K562 (cell line): ENCODE measurements around the gene BCR. TPM values are rescaled to one million over a fixed set of nuclear protein-coding genes. Genes with fewer than 3 reads are reported as not detected.

Experiments
- ATAC-seq: fragments of 200-7000 bp; cut with Tn5 transposase; 3 replicates; pipeline ENCODE4 v1.9.1; 2020; ENCODE audit warnings: moderate library complexity
- BruUV-seq: library from RNA; stranded (reverse); fragments of 400-500 nt; replicated peaks from 2 replicates; lab custom pipeline; 2021; lab: Mats Ljungman, UMichigan
- CTCF ChIA-PET: fragments of 300-600 bp; formaldehyde crosslinking; extraction: SDS; loops from one replicate; lab custom pipeline; 2021; ENCODE audit warnings: low intra/inter-chr PET ratio; lab: Yijun Ruan, JAX
- POLR2A ChIA-PET: fragments of 300-600, 350-650 bp; sonication (Branson Sonifier 250); formaldehyde crosslinking; extraction: SDS; loops from one replicate; lab custom pipeline; 2021; ENCODE audit warnings: antibody characterized with exemption, inconsistent platforms; lab: Yijun Ruan, JAX
- DNase-seq, 4 experiments: peaks; one replicate each; pipeline versions ENCODE4 v3.0.0 to v3.0.0-alpha.2; 2011 to 2018; ENCODE audit warnings: low spot score in 3 of 4, mixed read lengths in 3 of 4; ENCODE audit errors: extremely low read depth in 1 of 4
- FAIRE-seq: peaks from 2 replicates; lab custom pipeline; 2011; peaks lifted over from hg19 to GRCh38; lab: Jason Lieb, UNC
- H2AFZ ChIP-seq: 2 replicates; pipeline ENCODE4 v1.6.0; 2011; ENCODE audit warnings: low read depth, low read length, control low read depth, inconsistent platforms
- H3K27ac ChIP-seq: fragments of 200-600 bp; 3 replicates; pipeline ENCODE4 v1.8.0; 2011; ENCODE audit warnings: low read depth, mild to moderate bottlenecking, control low read depth, inconsistent platforms, low read length, moderate library complexity, mixed read lengths; ENCODE audit errors: extremely low read depth
- H3K27me3 ChIP-seq, 2 experiments: fragments of 300-600 bp in 1 of 2; 2 replicates in 1 of 2; 3 replicates in 1 of 2; pipeline versions ENCODE4 v1.6.0 to v1.8.0; 2011; ENCODE audit warnings: inconsistent platforms in 2 of 2, low read length in 2 of 2, mild to moderate bottlenecking in 1 of 2, mixed read lengths in 1 of 2, moderate library complexity in 1 of 2; ENCODE audit not compliant: control insufficient read depth in 2 of 2, insufficient read depth in 2 of 2
- H3K36me3 ChIP-seq: fragments of 300-600 bp; 3 replicates; pipeline ENCODE4 v1.8.0; 2011; ENCODE audit warnings: mild to moderate bottlenecking, low read length, inconsistent platforms; ENCODE audit not compliant: control insufficient read depth, insufficient read depth
- H3K4me1 ChIP-seq, 2 experiments: fragments of 200-600 bp in 1 of 2; replicated peaks in 1 of 2; 2 replicates in 1 of 2; 3 replicates in 1 of 2; pipeline versions ENCODE4 v1.5.1 to v1.8.0; 2011; ENCODE audit warnings: inconsistent platforms in 2 of 2, low read length in 2 of 2, mild to moderate bottlenecking in 1 of 2, mixed read lengths in 1 of 2, moderate library complexity in 1 of 2; ENCODE audit not compliant: control insufficient read depth in 2 of 2, insufficient read depth in 2 of 2
- H3K4me2 ChIP-seq: 2 replicates; pipeline ENCODE4 v1.6.1; 2011; ENCODE audit warnings: low read length, control low read depth, inconsistent platforms, mixed read lengths; ENCODE audit not compliant: insufficient read depth
- H3K4me3 ChIP-seq: fragments of 200-600 bp; sonication (generic), shearing (Covaris generic); 2 replicates; pipeline ENCODE4 v1.5.1; 2016; ENCODE audit warnings: control low read depth, inconsistent platforms
- H3K79me2 ChIP-seq: fragments of 200-600 bp; 3 replicates; pipeline ENCODE4 v1.8.0; 2011; ENCODE audit warnings: low read length, inconsistent platforms; ENCODE audit not compliant: control insufficient read depth, insufficient read depth
- H3K9ac ChIP-seq, 2 experiments: 2 replicates each; pipeline versions ENCODE4 v1.6.0 to v1.6.1; 2011; ENCODE audit warnings: low read depth in 2 of 2, low read length in 2 of 2, control low read depth in 1 of 2, inconsistent platforms in 1 of 2, mild to moderate bottlenecking in 1 of 2, mixed read lengths in 1 of 2; ENCODE audit not compliant: insufficient read depth in 1 of 2
- H3K9me1 ChIP-seq: one replicate; pipeline ENCODE4 v1.6.0; 2011; ENCODE audit warnings: inconsistent platforms, mild to moderate bottlenecking, low read length, moderate library complexity; ENCODE audit not compliant: control insufficient read depth, insufficient read depth
- H3K9me3 ChIP-seq: replicated peaks from 2 replicates; pipeline ENCODE4 v1.5.1; 2011; ENCODE audit warnings: low read depth, low read length, inconsistent platforms; ENCODE audit not compliant: control insufficient read depth, insufficient read depth
- H4K20me1 ChIP-seq: replicated peaks from 2 replicates; pipeline ENCODE4 v1.6.1; 2011; ENCODE audit warnings: low read length, inconsistent platforms, mixed read lengths; ENCODE audit not compliant: control insufficient read depth, insufficient read depth
- ELF4 ChIP-seq: fragments of 450-650 bp; formaldehyde crosslinking; IDR thresholded peaks from 2 replicates; pipeline ENCODE4 v1.4.0; 2022; ENCODE audit warnings: missing genetic modification characterization
- FOXA3 ChIP-seq, 2 experiments: fragments of 450-650 bp in 1 of 2; sonication (generic) in 1 of 2; formaldehyde crosslinking; IDR thresholded peaks in 1 of 2; conservative IDR thresholded peaks in 1 of 2; 2 replicates each; pipeline versions ENCODE4 v1.4.0 to v1.8.0; 2020 to 2022; ENCODE audit warnings: mild to moderate bottlenecking in 2 of 2, missing genetic modification reagents in 1 of 2
- HSF4 ChIP-seq: fragments of 250-450 bp; sonication (Bioruptor Pico); IDR thresholded peaks from 2 replicates; pipeline ENCODE4 v2.1.2; 2022; ENCODE audit warnings: mild to moderate bottlenecking, moderate library complexity, borderline replicate concordance
- POLR2AphosphoS2 ChIP-seq: IDR thresholded peaks from 2 replicates; pipeline ENCODE4 v1.6.1; 2012; ENCODE audit warnings: low read length, improper control_type of control experiment
- POLR2AphosphoS5 ChIP-seq: IDR thresholded peaks from 2 replicates; pipeline ENCODE4 v1.6.1; 2011; ENCODE audit warnings: mild to moderate bottlenecking, low read depth, low read length, moderate library complexity; ENCODE audit not compliant: control insufficient read depth, insufficient read depth
- PTTG1 ChIP-seq: fragments of 450-650 bp; IDR thresholded peaks from 2 replicates; pipeline ENCODE4 v1.6.1; 2016; ENCODE audit warnings: low read depth, mild to moderate bottlenecking, missing genetic modification characterization, missing compliant biosample characterization
- RBM34 ChIP-seq: fragments of 200-400 bp; formaldehyde crosslinking; IDR thresholded peaks from 2 replicates; pipeline ENCODE4 v1.6.1; 2018; ENCODE audit warnings: low read length, borderline replicate concordance; ENCODE audit not compliant: insufficient read depth
- SAFB2 ChIP-seq: fragments of 200-400 bp; formaldehyde crosslinking; IDR thresholded peaks from 2 replicates; pipeline ENCODE4 v1.6.1; 2018; ENCODE audit warnings: borderline replicate concordance, low read length, low read depth, moderate library complexity; ENCODE audit not compliant: severe bottlenecking
- SNRNP70 ChIP-seq: fragments of 200-400 bp; formaldehyde crosslinking; optimal IDR thresholded peaks from 2 replicates; pipeline ENCODE3; 2017; ENCODE audit warnings: low read depth, low read length
- SRSF7 ChIP-seq: fragments of 200-400 bp; formaldehyde crosslinking; optimal IDR thresholded peaks from 2 replicates; pipeline ENCODE3; 2017; ENCODE audit warnings: mild to moderate bottlenecking, low read depth, low read length
- TAF1 ChIP-seq: IDR thresholded peaks from 2 replicates; pipeline ENCODE4 v1.6.1; 2011; ENCODE audit warnings: mild to moderate bottlenecking, low read length, moderate library complexity; ENCODE audit not compliant: insufficient read depth, control insufficient read depth, severe bottlenecking; ENCODE audit errors: extremely low read depth
- TSHZ1 ChIP-seq: fragments of 250-450 bp; sonication (Bioruptor Pico); IDR thresholded peaks from 2 replicates; pipeline ENCODE4 v1.4.0; 2020; ENCODE audit warnings: mild to moderate bottlenecking, moderate library complexity
- YY1 ChIP-seq, 3 experiments: IDR thresholded peaks; 2 replicates each; pipeline ENCODE4 v1.6.1; 2011; ENCODE audit warnings: low read length in 2 of 3, mild to moderate bottlenecking in 2 of 3, moderate library complexity in 2 of 3, borderline replicate concordance in 1 of 3, control low read depth in 1 of 3, low read depth in 1 of 3; ENCODE audit not compliant: insufficient read depth in 3 of 3, insufficient replicate concordance in 2 of 3, control insufficient read depth in 1 of 3, insufficient read length in 1 of 3; ENCODE audit errors: extremely low read depth in 1 of 3
- ZFPM2 ChIP-seq: fragments of 250-450 bp; sonication (Bioruptor Pico); IDR thresholded peaks from 2 replicates; pipeline ENCODE4 v1.5.1; 2022; ENCODE audit warnings: mild to moderate bottlenecking
- ZNF408 ChIP-seq: fragments of 250-450 bp; sonication (Bioruptor Pico); IDR thresholded peaks from 2 replicates; pipeline ENCODE4 v1.4.0; 2020; ENCODE audit warnings: low read depth, mild to moderate bottlenecking, moderate library complexity
- ZNF551 ChIP-seq: fragments of 250-450 bp; sonication (Bioruptor Pico); IDR thresholded peaks from 2 replicates; pipeline ENCODE4 v1.5.0; 2021; ENCODE audit warnings: mild to moderate bottlenecking, moderate library complexity
- ZNF830 ChIP-seq: fragments of 250-450 bp; sonication (Bioruptor Pico); IDR thresholded peaks from 2 replicates; pipeline ENCODE4 v1.5.0; 2021; ENCODE audit warnings: mild to moderate bottlenecking
- WGBS: fragments of 100-300 bp; shearing (Covaris generic); methylation state at CpG from one replicate; pipeline ENCODE4 v1.1.6; 2016; ENCODE audit warnings: low coverage, mixed read lengths; ENCODE audit not compliant: insufficient coverage; ENCODE audit errors: missing lambda C conversion rate; 5-methylcytosine and 5-hydroxymethylcytosine counted together
- in situ Hi-C: fragments of 300-500 bp; cut with MboI; formaldehyde crosslinking; loops from 4 replicates; pipeline ENCODE4 v1.15.0; 2018; ENCODE audit warnings: inconsistent platforms, mixed read lengths
- intact Hi-C: fragments of 100-400 bp; cut with micrococcal nuclease; formaldehyde crosslinking; loops from 2 replicates; pipeline ENCODE4 v1.14.2; 2022
- polyA plus RNA-seq, 8 experiments: library from polyadenylated mRNA; depleted of rRNA in 4 of 8; stranded (reverse) in 5 of 8; unstranded in 3 of 8; fragments of >200 nt; fragmentation: Nextera tagmentation in 2 of 8; fragmentation: Illumina TruSeq in 1 of 8; extraction: Ambion mirVana in 2 of 8; extraction: Trizol in 1 of 8; gene quantifications; 2 replicates each; pipeline versions ENCODE4 v1.2.1 to v1.2.3, GENCODE V29; 2011 to 2014; ENCODE audit warnings: inconsistent platforms in 1 of 8, missing spikeins in 1 of 8
- total RNA-seq, 7 experiments: library from RNA; depleted of rRNA in 6 of 7; stranded (reverse); fragments of >200 nt in 6 of 7; fragmentation: Illumina TruSeq in 2 of 7; extraction: Trizol in 2 of 7; gene quantifications; 2 replicates each; pipeline versions ENCODE4 v1.2.1 to v1.2.3, GENCODE V29; 2011 to 2021; ENCODE audit warnings: low replicate concordance in 1 of 7

BCR gene
- total and polyA plus RNA-seq, 9 of the 15 experiments (the other 6 are each of a cell fraction or from before 2014, with no cell fraction given): 0.41 to 150 (median 45.6) TPM

DNA sequence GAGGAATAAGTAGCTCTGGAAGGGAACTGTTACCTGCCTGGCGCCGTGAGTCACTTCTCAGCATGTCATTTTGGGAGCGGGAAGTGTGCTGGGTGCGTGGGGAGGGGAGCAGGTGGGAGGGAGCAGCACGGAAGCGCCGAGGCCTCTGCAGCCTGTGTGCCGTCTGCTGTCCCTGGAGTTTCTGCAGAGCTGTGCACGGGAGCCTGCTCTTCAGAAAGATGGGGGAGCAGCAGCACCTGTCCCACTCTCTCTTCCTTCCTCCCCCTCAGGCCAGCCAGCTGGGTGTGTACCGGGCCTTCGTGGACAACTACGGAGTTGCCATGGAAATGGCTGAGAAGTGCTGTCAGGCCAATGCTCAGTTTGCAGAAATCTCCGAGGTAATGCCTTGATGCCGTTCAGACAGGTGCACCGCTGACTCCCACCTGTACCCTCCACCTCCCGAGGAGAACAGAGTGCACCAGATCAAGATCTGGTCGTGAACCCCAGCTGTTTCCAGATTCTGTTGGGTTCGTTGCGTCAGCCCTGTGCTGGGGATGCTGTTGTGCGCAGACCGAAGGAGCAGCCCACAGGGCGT is 87.9 kb downstream of the BCR start:
- WGBS: 87% methylated on average over 22 of the region's 22 CpGs
- Histone ChIP-seq H3K27ac (no peak overlapping the region), H3K9me1 (peaks cover 21% of the 10 kb centered on the region), H3K79me2 (no peaks in the 10 kb centered on the region), H4K20me1 (peaks cover 72% of the 10 kb centered on the region), H3K4me1 (peaks cover 4 to 39% of the 10 kb centered on the region in 2 experiments; a peak in 4 of 5 replicates), H2AFZ (no peak overlapping the region), H3K9ac (peak overlapping the region in 1 of 2 experiments; percentile 53; a peak in 2 of 4 replicates), H3K4me2 (no peak overlapping the region), H3K9me3 (no peaks in the 10 kb centered on the region), H3K36me3 (peaks cover 95% of the 10 kb centered on the region), H3K27me3 (no peaks in the 10 kb centered on the region), H3K4me3 (no peak overlapping the region)
- intact Hi-C loops: no loop called here
- BruUV-seq: no TSS peak
- in situ Hi-C loops: no loop called here
- no peak for ATAC-seq
- DNase-seq: peak in 3 of 4 experiments; percentile 57 to 64 (median 63)
- POLR2A ChIA-PET: interaction anchor here (0.5 to 14.2 kb wide), 17 partner anchors 7 to 121 kb away, joined by 3 to 237 read pairs (median 5); partner anchors contain the start of gene BCR
- FAIRE-seq: no peak
- CTCF ChIA-PET: interaction anchor here (1.8 kb wide), 1 partner anchor 90 kb away, joined by 10 read pairs; no protein-coding TSS in a partner anchor
- TF ChIP-seq SRSF7 (no peak), ZNF408 (CRISPR knock-in tag) (no peak), POLR2AphosphoS5 (peak; percentile 40; the same call in 1 of the 2 replicates), ZFPM2 (CRISPR knock-in tag) (no peak), ZNF551 (CRISPR knock-in tag) (no peak), SNRNP70 (no peak), TSHZ1 (CRISPR knock-in tag) (no peak), SAFB2 (no peak), FOXA3 (CRISPR knock-in tag; conservative IDR thresholded peaks at IDR 0.05 in 1 of 2, IDR thresholded peaks at IDR 0.05 in 1 of 2) (no peak), POLR2AphosphoS2 (no peak), HSF4 (CRISPR knock-in tag) (no peak), PTTG1 (tag) (no peak), RBM34 (no peak), ZNF830 (CRISPR knock-in tag) (no peak), ELF4 (CRISPR knock-in tag) (no peak), YY1 (IDR thresholded peaks at IDR 0.05; ENCODE audit: borderline replicate concordance in 1 of 3, control insufficient read depth in 1 of 3, extremely low read depth in 1 of 3, insufficient read depth in 3 of 3, insufficient read length in 1 of 3, insufficient replicate concordance in 2 of 3, low read depth in 1 of 3, low read length in 2 of 3) (peak in 1 of 3 experiments; percentile 5), TAF1 (no peak)
